Mesothelial cell of epicardium (in vitro differentiated cells): ENCODE data around the gene CNTN3. TPM values are rescaled to one million over a fixed set of nuclear protein-coding genes. Genes with fewer than 3 reads are reported as not detected.

Experiments
- DNase-seq, 2 experiments: peaks; one replicate each; pipeline ENCODE4 v3.0.0; 2021; ENCODE audit warnings: low spot score in 2 of 2; ENCODE audit not compliant: unreplicated experiment in 2 of 2
- H3K27ac Mint-ChIP-seq: 2 replicates; pipeline ENCODE4 v1.8.0; 2021; ENCODE audit warnings: mixed read lengths
- H3K27me3 Mint-ChIP-seq: 2 replicates; pipeline ENCODE4 v1.8.0; 2021; ENCODE audit warnings: low read depth, mixed read lengths
- H3K36me3 Mint-ChIP-seq: 2 replicates; pipeline ENCODE4 v1.8.0; 2021; ENCODE audit warnings: mixed read lengths
- H3K4me1 Mint-ChIP-seq: 2 replicates; pipeline ENCODE4 v1.8.0; 2021; ENCODE audit warnings: mixed read lengths
- H3K4me3 Mint-ChIP-seq: 2 replicates; pipeline ENCODE4 v1.8.0; 2021; ENCODE audit warnings: mild to moderate bottlenecking, moderate library complexity, mixed read lengths
- H3K9me3 Mint-ChIP-seq: 2 replicates; pipeline ENCODE4 v1.8.0; 2021; ENCODE audit warnings: mixed read lengths
- total RNA-seq: library from RNA; stranded (reverse); gene quantifications from 3 replicates; pipeline ENCODE4 v1.2.1, GENCODE V29; 2021
- TF ChIP-seq, protein P1 (sequence below): fragments of 200-600 bp; sonication (generic); IDR thresholded peaks from one replicate; pipeline ENCODE4 v1.5.0; 2021; ENCODE audit warnings: antibody characterized with exemption; ENCODE audit not compliant: unreplicated experiment

The CNTN3 gene
- total RNA-seq, 1 donor from 2014 or later: 1.5 TPM

DNA sequence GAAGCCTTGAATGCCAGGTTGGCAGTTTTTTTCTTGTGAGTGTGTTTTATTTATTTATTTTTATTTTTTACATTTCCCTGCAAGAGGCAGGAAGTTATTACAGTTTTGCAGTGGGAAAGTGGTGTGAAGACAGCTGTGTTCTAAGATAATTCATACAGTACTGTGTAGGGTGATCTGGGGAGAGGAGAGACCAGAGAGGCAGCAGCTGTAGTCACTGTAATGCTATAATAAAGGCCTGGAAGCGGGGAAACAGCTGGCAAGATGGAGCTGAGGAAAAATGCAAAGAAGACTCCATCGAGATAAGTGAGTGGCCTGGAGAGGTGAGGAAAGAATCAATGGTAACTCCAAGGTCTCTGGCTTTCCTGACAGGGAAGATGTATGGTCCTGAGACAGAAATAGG lies 23.1 kb downstream of the CNTN3 start:
- H3K27ac Mint-ChIP-seq: no peak overlapping the region
- no peaks in the 10 kb centered on the region for H3K27me3 Mint-ChIP-seq
- no peak for DNase-seq
- no peaks in the 10 kb centered on the region for H3K9me3 Mint-ChIP-seq
- H3K36me3 Mint-ChIP-seq: no peaks in the 10 kb centered on the region
- TF ChIP-seq, protein P1, sequence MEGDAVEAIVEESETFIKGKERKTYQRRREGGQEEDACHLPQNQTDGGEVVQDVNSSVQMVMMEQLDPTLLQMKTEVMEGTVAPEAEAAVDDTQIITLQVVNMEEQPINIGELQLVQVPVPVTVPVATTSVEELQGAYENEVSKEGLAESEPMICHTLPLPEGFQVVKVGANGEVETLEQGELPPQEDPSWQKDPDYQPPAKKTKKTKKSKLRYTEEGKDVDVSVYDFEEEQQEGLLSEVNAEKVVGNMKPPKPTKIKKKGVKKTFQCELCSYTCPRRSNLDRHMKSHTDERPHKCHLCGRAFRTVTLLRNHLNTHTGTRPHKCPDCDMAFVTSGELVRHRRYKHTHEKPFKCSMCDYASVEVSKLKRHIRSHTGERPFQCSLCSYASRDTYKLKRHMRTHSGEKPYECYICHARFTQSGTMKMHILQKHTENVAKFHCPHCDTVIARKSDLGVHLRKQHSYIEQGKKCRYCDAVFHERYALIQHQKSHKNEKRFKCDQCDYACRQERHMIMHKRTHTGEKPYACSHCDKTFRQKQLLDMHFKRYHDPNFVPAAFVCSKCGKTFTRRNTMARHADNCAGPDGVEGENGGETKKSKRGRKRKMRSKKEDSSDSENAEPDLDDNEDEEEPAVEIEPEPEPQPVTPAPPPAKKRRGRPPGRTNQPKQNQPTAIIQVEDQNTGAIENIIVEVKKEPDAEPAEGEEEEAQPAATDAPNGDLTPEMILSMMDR: no peak
- H3K4me3 Mint-ChIP-seq: no peak overlapping the region
- no peaks in the 10 kb centered on the region for H3K4me1 Mint-ChIP-seq

- TF ChIP-seq, protein P1: no peak
- no peaks in the 10 kb centered on the region for H3K9me3 Mint-ChIP-seq
- no peaks in the 10 kb centered on the region for H3K36me3 Mint-ChIP-seq
- no peaks in the 10 kb centered on the region for H3K27me3 Mint-ChIP-seq
- no peak overlapping the region for H3K27ac Mint-ChIP-seq
- H3K4me3 Mint-ChIP-seq: no peak overlapping the region
- DNase-seq: no peak
- no peaks in the 10 kb centered on the region for H3K4me1 Mint-ChIP-seq
These were observed 23.7 kb downstream of the CNTN3 start for GRCh38 chr3:74590620-74591262.

DNA sequence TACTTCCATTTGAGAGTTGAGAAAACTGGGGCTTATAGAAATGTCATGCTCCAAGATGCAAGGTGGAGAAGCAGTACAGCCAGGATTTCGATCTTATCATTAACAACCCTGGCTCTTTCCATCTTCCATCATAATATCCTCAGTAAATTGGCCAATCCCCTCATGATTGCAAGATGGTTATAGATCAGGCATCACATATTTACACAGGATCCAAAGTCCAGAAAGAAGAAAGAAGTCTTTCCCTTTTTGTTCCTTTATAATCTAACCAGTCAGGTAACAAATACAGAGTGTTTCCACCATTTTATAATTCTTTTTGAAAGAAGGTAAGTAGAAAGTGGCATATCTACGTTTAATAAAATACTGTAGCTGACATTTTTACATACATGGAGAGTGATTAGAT lies 29.7 kb downstream of the CNTN3 start:
- no peak overlapping the region for H3K27ac Mint-ChIP-seq
- TF ChIP-seq, protein P1: no peak
- peaks cover 7% of the 10 kb centered on the region for H3K27me3 Mint-ChIP-seq
- no peaks in the 10 kb centered on the region for H3K9me3 Mint-ChIP-seq
- H3K36me3 Mint-ChIP-seq: no peaks in the 10 kb centered on the region
- no peak overlapping the region for H3K4me3 Mint-ChIP-seq
- DNase-seq: no peak
- H3K4me1 Mint-ChIP-seq: no peaks in the 10 kb centered on the region

DNA sequence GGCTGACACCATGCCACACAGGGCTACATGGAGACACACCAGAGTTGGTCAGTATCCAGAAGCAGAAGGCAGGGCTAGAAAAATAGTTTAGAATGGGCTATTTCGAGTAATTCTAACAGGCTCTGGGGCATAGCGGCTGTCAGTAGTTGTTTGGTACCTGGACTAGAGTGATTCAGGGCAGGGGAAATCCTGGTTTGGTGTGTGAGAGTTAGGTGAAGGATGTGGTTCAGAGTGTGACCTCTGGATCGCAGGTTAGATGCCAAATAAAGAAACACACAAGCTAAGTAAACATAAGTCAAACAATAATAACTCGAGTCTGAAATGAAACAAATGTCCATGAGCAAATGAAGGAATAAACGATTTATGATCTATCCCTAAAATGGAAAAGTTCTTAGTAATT lies 31.5 kb downstream of the CNTN3 start:
- Mint-ChIP-seq H3K36me3 (no peaks in the 10 kb centered on the region), H3K9me3 (no peaks in the 10 kb centered on the region), H3K4me1 (no peaks in the 10 kb centered on the region), H3K4me3 (no peak overlapping the region), H3K27me3 (peaks cover 14% of the 10 kb centered on the region), H3K27ac (no peak overlapping the region)
- no peak for DNase-seq
- TF ChIP-seq, protein P1: no peak

GRCh38 chr3:74575857-74576256 lies 38.6 kb downstream of the CNTN3 start:
- Mint-ChIP-seq H3K4me1 (no peaks in the 10 kb centered on the region), H3K4me3 (no peak overlapping the region), H3K27ac (no peak overlapping the region), H3K36me3 (no peaks in the 10 kb centered on the region), H3K9me3 (no peaks in the 10 kb centered on the region), H3K27me3 (peaks cover 14% of the 10 kb centered on the region)
- no peak for DNase-seq
- TF ChIP-seq, protein P1: no peak

DNA sequence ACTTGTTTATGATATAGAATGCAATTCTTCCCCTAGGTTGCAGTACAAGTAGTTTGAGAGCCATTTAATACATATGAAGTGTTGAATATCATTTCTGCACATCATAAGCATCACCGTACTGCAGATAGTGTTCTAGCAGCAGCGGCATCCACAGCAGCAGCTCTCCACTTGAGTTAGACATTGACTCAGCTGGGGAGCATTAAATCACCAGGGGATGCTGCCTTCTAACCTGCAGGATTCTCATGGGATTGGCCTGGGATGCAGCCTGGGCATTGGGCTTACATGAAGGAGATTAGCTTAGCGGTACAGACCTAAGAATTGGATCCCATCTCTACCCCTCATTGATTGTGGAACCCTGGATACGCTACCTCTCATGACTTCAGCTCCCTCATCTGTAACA lies 43.3 kb downstream of the CNTN3 start:
- Mint-ChIP-seq H3K36me3 (no peaks in the 10 kb centered on the region), H3K9me3 (no peaks in the 10 kb centered on the region), H3K27ac (no peak overlapping the region), H3K4me3 (no peak overlapping the region), H3K27me3 (peaks cover 4% of the 10 kb centered on the region), H3K4me1 (no peaks in the 10 kb centered on the region)
- TF ChIP-seq, protein P1: no peak
- no peak for DNase-seq
